GM23248 (cell line): ENCODE measurements around the gene NINJ1.

Experiments
- EZH2 ChIP-seq: fragments of 200-600 bp; sonication (generic); IDR thresholded peaks from 2 replicates; pipeline ENCODE4 v1.6.1; 2018; ENCODE audit warnings: antibody characterized with exemption, mild to moderate bottlenecking; ENCODE audit not compliant: insufficient read depth, poor library complexity, severe bottlenecking
- EZH2phosphoT487 ChIP-seq: fragments of 200-600 bp; sonication (generic); IDR thresholded peaks from 2 replicates; pipeline ENCODE4 v1.6.1; 2018; ENCODE audit warnings: antibody characterized with exemption, moderate library complexity, mild to moderate bottlenecking, low read depth; ENCODE audit not compliant: insufficient read depth

- TF ChIP-seq EZH2 (no peak), EZH2phosphoT487 (no peak)
Measured at GRCh38 chr9:93148721-93149120, 14.7 kb upstream of the NINJ1 start.
